ENCODE data around the gene DOK3.

DNA sequence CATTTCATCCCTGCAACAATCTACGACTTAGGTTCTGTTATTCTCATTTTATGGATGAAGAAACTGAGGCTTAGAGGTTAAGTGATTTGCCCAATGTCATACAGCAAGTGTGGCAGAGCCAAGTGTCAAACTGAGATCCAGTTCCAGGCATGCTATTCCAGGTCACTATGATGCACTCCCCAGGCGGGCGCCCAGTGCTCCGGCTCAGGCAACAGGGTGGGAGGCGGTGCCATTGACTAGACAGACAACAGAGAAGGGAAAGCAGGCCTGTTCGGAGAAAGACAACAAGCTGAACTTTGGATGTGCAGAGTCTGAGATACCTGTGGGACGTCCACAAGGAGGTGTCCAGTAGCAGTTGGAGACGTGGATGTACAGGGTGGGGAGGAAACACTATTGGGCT, 18.0 kb upstream of the DOK3 start:
- TF ChIP-seq POLR2A (IDR thresholded peaks at IDR 0.05) (no peak), EP300 (IDR thresholded peaks at IDR 0.05) (no peak)
- TF ChIP-seq, protein P1, sequence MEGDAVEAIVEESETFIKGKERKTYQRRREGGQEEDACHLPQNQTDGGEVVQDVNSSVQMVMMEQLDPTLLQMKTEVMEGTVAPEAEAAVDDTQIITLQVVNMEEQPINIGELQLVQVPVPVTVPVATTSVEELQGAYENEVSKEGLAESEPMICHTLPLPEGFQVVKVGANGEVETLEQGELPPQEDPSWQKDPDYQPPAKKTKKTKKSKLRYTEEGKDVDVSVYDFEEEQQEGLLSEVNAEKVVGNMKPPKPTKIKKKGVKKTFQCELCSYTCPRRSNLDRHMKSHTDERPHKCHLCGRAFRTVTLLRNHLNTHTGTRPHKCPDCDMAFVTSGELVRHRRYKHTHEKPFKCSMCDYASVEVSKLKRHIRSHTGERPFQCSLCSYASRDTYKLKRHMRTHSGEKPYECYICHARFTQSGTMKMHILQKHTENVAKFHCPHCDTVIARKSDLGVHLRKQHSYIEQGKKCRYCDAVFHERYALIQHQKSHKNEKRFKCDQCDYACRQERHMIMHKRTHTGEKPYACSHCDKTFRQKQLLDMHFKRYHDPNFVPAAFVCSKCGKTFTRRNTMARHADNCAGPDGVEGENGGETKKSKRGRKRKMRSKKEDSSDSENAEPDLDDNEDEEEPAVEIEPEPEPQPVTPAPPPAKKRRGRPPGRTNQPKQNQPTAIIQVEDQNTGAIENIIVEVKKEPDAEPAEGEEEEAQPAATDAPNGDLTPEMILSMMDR (IDR thresholded peaks at IDR 0.05), result no peak

Data from suprapubic skin (tissue), 3 donors.